HepG2 (cell line): ENCODE data around the gene PON1.

Experiments
- NFRKB ChIP-seq: fragments of 450-650 bp; IDR thresholded peaks from 2 replicates; pipeline ENCODE4 v1.6.1; 2017
- TF ChIP-seq, protein P1 (sequence below): IDR thresholded peaks from 2 replicates; pipeline ENCODE4 v1.6.1; 2012; ENCODE audit warnings: low read length, improper control_type of control experiment

DNA sequence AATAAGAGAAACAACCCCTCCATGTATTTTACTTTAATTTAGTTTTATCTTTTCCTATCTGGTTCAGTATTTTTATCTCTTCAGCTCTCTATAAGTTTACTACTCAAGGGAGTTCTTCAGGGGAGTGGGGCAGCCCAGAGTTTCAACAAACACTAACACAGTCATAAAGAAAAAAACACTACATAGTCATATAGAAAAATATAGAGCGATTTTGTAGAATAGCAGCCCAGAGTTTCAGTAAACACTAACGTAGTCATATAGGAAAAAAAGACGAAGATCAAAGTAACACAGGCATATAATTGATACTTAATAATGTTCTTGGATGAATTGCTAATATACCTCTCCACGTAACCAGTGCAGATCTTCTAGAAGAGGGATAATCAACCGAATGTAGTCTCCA, 54.7 kb downstream of the PON1 start:
- TF ChIP-seq, protein P1, sequence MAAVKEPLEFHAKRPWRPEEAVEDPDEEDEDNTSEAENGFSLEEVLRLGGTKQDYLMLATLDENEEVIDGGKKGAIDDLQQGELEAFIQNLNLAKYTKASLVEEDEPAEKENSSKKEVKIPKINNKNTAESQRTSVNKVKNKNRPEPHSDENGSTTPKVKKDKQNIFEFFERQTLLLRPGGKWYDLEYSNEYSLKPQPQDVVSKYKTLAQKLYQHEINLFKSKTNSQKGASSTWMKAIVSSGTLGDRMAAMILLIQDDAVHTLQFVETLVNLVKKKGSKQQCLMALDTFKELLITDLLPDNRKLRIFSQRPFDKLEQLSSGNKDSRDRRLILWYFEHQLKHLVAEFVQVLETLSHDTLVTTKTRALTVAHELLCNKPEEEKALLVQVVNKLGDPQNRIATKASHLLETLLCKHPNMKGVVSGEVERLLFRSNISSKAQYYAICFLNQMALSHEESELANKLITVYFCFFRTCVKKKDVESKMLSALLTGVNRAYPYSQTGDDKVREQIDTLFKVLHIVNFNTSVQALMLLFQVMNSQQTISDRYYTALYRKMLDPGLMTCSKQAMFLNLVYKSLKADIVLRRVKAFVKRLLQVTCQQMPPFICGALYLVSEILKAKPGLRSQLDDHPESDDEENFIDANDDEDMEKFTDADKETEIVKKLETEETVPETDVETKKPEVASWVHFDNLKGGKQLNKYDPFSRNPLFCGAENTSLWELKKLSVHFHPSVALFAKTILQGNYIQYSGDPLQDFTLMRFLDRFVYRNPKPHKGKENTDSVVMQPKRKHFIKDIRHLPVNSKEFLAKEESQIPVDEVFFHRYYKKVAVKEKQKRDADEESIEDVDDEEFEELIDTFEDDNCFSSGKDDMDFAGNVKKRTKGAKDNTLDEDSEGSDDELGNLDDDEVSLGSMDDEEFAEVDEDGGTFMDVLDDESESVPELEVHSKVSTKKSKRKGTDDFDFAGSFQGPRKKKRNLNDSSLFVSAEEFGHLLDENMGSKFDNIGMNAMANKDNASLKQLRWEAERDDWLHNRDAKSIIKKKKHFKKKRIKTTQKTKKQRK = no peak
- no peak for TF ChIP-seq NFRKB
